Amygdala (tissue), 56 donors: ENCODE results near the gene FKBP6.
A peak's percentile ranks its signal among the peaks of the same experiment; 100 is the strongest.
"Not testable (repeated sequence)": the region's sequence is repeated elsewhere in the genome, so short reads cannot be mapped to it uniquely, and the experiment has no call there.

Source experiments
- DNase-seq, 56 donors: peaks; one replicate each; lab custom pipeline; 2025; lab: John Stamatoyannopoulos, UW

The FKBP6 gene

GRCh38 chr7:73323434-73324080 is 4.4 kb upstream of the FKBP6 start:
- DNase-seq, result not testable (repeated sequence)

GRCh38 chr7:73324081-73324845 is 3.7 kb upstream of the FKBP6 start:
- DNase-seq, result peak in 39 of 56 donors; percentile 3 to 60 (median 23)

DNA sequence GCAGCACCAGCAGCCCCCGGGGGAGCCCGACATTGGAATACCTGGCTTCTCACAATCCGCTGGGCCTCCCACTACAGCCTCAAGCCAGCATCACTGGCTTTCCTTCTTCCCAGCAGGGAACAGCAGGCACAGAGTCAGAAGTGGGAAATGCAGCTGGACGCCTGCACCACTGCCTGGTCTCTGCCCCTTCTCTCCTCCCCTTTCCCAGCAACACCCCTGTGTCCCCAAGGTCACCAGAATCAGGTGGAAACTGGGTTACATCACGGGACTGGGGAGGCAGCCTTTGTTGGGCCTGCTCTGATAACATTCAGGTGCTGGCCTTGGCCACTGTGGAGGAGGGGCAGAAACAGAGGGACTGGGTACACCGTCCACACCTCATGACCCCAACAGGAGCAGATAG is 2.5 kb upstream of the FKBP6 start:
- DNase-seq, result not testable (repeated sequence)

GRCh38 chr7:73327449-73327848 is 512 bp upstream of the FKBP6 start:
- not testable (repeated sequence) for DNase-seq

DNA sequence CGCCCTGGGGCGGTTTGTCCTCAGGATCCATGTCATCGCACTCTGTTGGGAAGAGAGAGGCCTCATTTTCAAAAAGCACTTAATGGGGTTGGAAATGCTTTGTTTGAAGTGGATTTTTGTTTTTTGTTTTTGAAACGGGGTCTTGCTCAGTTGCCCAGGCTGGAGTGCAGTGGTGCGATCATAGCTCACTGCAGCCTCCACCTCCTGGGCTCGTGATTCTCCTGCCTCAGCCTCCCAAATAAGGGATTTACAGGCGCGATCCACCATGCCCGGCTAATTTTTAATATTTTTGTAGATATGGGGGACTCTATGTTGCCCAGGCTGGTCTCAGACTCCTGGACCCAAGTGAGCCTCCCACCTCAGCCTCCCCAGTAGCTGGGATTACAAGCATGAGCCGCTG is 735 bp downstream of the FKBP6 start:
- no peak for DNase-seq

GRCh38 chr7:73329861-73330581 is 2.1 kb downstream of the FKBP6 start:
- DNase-seq, result no peak

DNA sequence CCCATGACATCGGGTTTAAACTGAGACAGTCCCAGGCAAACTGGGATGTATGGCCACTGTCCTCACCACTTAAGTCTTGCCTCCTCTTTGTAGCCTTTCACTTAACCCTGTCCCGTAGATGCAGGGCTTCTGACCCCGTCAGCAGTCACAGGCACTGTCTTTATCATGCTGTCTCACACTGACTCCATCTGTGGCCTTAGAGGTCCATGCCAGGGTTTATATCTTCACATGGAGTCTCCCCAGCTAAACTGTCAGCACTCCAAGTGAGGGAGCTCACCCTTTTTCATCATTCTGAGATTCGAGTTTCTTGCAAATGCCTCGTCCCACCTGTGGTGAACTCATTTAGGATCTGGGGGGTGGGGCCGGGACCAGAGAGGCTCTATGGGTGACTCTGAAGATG is 2.8 kb downstream of the FKBP6 start:
- DNase-seq, result no peak

DNA sequence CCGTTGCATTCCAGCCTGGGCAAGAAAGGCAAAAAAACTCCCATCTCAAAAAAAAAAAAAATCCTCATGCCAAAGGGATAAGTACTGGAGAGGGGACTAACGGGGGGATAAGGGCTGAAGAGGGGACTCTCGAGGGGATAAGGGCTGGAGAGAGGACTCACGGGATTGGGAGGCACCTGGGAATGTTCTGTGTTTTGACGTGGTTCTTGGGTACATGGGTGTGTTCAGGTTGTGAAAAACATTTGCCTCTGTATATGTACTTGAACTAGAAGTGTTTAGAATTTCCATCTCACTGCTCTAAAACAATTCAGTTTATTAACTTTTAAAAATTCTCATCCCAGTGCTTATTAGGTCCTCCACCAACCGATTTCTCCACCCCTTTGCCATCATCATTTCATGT is 4.5 kb downstream of the FKBP6 start:
- DNase-seq, result no peak

- DNase-seq, result no peak
Measured at GRCh38 chr7:73338321-73338720, 10.4 kb downstream of the FKBP6 start.

GRCh38 chr7:73340514-73340913 is 12.6 kb downstream of the FKBP6 start:
- DNase-seq, result no peak

DNA sequence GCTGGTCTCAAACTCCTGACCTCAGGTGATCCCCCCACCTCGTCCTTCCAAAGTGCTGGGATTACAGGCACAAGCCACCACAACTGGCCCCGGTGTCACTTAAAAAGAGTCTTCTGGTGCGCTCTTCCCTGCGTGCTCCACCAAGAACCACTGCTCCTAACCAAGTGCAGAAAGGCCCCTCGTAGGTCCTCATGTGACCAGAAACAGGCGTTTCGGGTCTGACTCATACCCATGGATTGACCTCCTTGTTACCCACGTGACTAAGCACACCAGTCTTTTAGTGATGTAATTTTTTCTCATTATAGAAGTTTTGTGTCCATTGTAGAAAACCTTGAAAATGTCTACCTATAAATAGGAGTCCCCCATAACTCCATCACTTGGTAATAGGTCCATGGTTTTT is 13.9 kb downstream of the FKBP6 start:
- DNase-seq, result no peak

- DNase-seq, result peak in 9 of 56 donors; percentile 6 to 41 (median 10)
Measured at GRCh38 chr7:73342645-73343044, 14.7 kb downstream of the FKBP6 start.

DNA sequence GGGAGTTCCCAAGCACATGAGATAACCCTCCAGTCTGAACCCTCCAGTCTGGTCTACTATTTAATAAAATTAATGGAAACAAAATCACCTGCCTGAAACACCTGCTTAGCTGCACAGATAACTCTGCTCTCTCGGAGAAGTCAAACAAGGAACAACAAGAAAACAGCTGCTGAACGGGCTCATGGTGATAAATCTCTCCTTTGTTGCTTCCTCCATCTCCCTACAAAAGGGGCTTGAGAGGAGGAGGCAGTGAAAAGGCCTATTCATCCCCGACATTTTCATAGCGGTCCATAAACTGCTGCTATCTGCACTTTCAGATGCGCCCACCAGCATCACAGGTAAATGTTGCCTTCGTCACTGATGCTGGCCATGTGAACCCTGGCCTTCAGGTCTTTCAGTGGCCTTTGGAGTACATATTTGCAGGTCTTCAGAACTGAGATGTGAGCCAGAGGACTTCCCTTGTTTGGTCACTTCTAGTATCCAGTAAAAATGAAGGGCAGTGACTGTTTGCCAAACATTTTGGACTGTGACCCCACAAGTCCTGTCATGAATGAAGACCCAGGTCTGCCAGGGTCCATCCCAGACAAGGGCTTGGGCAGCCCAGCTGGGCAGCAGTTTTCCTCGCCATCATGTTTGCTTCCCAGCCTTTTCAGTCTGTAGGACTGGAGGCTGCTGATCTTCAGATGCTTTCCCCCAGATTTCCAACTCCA is 15.9 kb downstream of the FKBP6 start:
- no peak for DNase-seq

DNA sequence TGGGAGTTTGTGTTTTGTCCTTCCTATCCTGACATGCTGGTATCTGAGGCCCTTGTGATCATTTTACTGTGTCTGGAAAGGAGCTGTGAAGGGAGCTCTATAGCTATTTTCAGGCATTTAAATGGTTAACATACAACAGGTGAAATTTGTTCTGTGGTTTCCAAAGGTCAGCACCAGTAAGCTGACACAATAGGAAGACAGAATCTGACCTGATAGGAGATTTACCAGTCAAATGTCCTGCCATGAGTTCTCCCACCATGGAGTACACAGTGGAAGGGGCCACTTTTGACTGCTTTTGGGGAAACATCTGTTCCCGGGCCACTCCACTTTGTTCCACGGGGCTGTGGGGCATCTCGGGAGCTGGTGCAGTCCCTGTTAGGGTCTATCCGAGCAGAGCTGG is 17.6 kb downstream of the FKBP6 start:
- DNase-seq, result no peak

- DNase-seq, result no peak
Measured at GRCh38 chr7:73345951-73346350, 18.0 kb downstream of the FKBP6 start.

DNA sequence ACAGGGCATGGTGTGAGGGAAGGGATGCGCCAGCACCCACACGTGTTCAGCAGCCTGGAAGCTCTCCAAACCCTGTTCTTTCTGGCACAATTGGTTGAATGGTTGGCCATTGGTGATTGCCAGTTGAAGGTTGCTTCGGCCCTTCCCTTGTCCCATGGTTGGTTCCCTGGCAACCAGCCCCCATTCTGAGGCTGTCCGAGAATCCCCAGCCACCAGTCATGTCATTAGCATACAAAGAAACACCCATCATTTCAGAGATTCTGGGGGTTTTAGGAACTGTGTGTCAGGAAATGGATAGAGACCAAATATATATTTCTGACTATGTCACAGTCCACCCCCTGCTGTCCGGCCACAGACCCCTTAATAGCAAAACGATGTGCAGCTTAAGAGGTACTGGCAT is 21.8 kb downstream of the FKBP6 start:
- no peak for DNase-seq

GRCh38 chr7:73350306-73351068 is 22.5 kb downstream of the FKBP6 start:
- DNase-seq, result no peak

DNA sequence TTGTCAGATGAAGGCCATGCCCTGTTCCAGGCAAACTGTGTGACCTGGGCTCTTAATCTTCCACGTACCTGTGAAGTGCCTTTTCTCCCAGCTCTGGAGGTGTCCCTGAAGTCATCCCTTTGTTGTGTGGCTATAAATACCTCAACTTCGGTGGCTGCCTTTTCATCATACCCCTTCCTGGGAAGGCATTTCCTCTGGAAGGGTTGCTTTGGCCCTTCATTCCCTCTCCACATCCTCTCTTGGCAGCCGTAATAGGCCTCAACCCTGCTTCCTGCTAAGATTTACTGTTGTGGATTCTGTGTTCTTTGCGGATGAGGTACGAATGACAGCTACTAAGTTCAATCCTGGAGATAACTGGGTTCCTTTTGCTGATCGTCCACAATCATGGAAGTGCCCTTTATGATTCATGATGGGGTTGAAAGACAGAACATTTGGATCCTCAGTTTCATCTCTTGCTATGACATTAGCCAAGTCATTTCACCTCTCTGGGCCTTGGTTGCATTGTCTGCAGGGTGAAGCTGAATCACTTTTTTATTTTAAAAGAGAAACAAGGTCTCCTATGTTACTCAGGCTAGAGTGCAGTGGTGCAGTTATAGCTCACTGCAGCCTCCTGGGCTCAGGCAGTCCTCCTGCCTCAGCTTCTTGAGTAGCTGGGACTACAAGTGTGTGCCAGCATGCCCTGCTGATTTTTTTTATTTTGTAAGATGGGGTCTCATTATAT is 23.6 kb downstream of the FKBP6 start:
- DNase-seq, result no peak

- DNase-seq, result no peak
Measured at GRCh38 chr7:73352784-73353183, 24.8 kb downstream of the FKBP6 start.

DNA sequence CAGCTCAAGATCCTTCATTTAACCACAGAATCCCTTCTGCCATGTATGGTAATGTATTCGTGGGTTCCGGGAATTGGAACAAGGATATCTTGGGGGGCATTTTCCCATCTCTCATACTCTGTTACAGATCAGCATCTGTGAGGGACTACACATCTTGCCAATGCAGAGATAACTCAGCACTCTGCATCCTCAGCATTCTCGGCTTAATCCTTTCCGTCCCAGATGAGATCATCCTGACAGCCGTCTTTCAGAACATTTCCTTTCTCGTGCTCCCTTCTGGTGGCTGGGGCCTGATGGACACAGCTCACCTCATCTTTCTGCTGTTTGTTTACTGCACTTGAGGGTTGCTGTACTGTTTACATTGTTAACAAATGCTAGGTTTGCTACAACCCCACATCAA is 25.3 kb downstream of the FKBP6 start:
- no peak for DNase-seq
